SU-DHL-6 (cell line): ENCODE results near the gene GUK1.

Source experiments
- H2AFZ ChIP-seq: fragments of 200-600 bp; sonication (generic); 2 replicates; pipeline ENCODE4 v1.6.1; 2014; ENCODE audit warnings: low read depth, mild to moderate bottlenecking, moderate library complexity, mixed read lengths, antibody characterized with exemption, low read length; ENCODE audit not compliant: severe bottlenecking
- H3F3A ChIP-seq: fragments of 200-600 bp; shearing (Covaris generic); 2 replicates; pipeline ENCODE4 v1.6.0; 2016; ENCODE audit warnings: antibody characterized with exemption, mild to moderate bottlenecking; ENCODE audit not compliant: insufficient read depth
- H3K27ac ChIP-seq: fragments of 200-600 bp; sonication (generic); 2 replicates; pipeline ENCODE4 v1.5.1; 2016; ENCODE audit warnings: low read depth, mild to moderate bottlenecking, low read length, moderate library complexity, mixed read lengths
- H3K27me3 ChIP-seq: fragments of 200-600 bp; sonication (generic), shearing (Covaris generic); 2 replicates; pipeline ENCODE4 v1.6.0; 2014; ENCODE audit warnings: mild to moderate bottlenecking, low read length
- H3K36me3 ChIP-seq: fragments of 200-600 bp; sonication (generic); 2 replicates; pipeline ENCODE4 v1.6.1; 2014; ENCODE audit warnings: mild to moderate bottlenecking, low read length, mixed read lengths
- H3K4me2 ChIP-seq: fragments of 300-600, 200-600 bp; shearing (Covaris generic), sonication (generic); 2 replicates; pipeline ENCODE4 v1.6.0; 2014; ENCODE audit warnings: low read length, low read depth, mild to moderate bottlenecking; ENCODE audit not compliant: poor library complexity, severe bottlenecking
- H3K4me3 ChIP-seq: fragments of 200-600 bp; sonication (generic); 2 replicates; pipeline ENCODE4 v1.5.1; 2014; ENCODE audit warnings: antibody characterized with exemption, low read length, mild to moderate bottlenecking, mixed read lengths; ENCODE audit not compliant: insufficient read depth, poor library complexity, severe bottlenecking
- H3K79me2 ChIP-seq: fragments of 200-600 bp; sonication (generic); 2 replicates; pipeline ENCODE4 v1.6.1; 2014; ENCODE audit warnings: mild to moderate bottlenecking, low read length, moderate library complexity; ENCODE audit not compliant: insufficient read depth
- H3K9ac ChIP-seq: fragments of 200-600 bp; sonication (generic); 2 replicates; pipeline ENCODE4 v1.7.0; 2014; ENCODE audit warnings: mild to moderate bottlenecking, low read length
- H3K9me2 ChIP-seq: fragments of 200-600 bp; sonication (generic); replicated peaks from 2 replicates; pipeline ENCODE4 v1.6.1; 2014; ENCODE audit warnings: low read length; ENCODE audit not compliant: insufficient read depth
- H3K9me3 ChIP-seq: fragments of 200-600 bp; sonication (generic); 2 replicates; pipeline ENCODE4 v1.6.1; 2014; ENCODE audit warnings: low read length, mixed read lengths; ENCODE audit not compliant: insufficient read depth
- H4K20me1 ChIP-seq: fragments of 200-600 bp; sonication (generic); 2 replicates; pipeline ENCODE4 v1.6.1; 2014; ENCODE audit warnings: low read depth, mild to moderate bottlenecking, antibody characterized with exemption, low read length, moderate library complexity, mixed read lengths
- EZH2phosphoT487 ChIP-seq: fragments of 200-600 bp; sonication (generic), shearing (Covaris generic); conservative IDR thresholded peaks from 2 replicates; pipeline ENCODE4 v1.6.1; 2018; ENCODE audit warnings: mild to moderate bottlenecking, antibody characterized with exemption, low read length, moderate library complexity, mixed read lengths
- TF ChIP-seq, protein P1 (sequence below): fragments of 200-600 bp; sonication (generic); IDR thresholded peaks from one replicate; pipeline ENCODE4 v1.5.1; 2017; ENCODE audit warnings: antibody characterized with exemption, mild to moderate bottlenecking, low read length, moderate library complexity; ENCODE audit not compliant: insufficient read depth, poor library complexity, severe bottlenecking

The GUK1 gene

DNA sequence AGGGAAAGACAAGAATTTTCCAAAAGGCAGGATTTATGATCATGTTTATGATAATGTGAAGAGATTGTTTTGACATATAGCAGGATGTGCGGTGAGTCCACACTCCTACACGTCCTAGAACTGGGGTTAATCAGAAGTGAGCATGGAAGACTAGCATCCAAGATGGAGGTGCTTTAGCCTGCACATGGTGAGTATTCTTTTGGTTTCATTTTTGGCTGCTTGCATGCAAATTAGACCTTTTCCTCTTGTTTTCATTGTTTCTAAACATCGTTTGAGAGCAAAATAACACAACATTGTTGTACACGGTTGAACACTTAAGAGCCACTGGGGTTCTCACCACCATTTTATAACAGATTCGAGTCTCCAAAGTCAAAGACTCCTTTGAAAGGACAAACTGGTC, 14.9 kb upstream of the GUK1 start:
- Histone ChIP-seq H3K9ac (no peak overlapping the region), H3K79me2 (no peaks in the 10 kb centered on the region), H3K36me3 (no peaks in the 10 kb centered on the region), H3K27ac (no peak overlapping the region), H3K4me3 (no peak overlapping the region), H2AFZ (no peak overlapping the region), H4K20me1 (no peaks in the 10 kb centered on the region), H3K9me3 (no peaks in the 10 kb centered on the region), H3K9me2 (no peaks in the 10 kb centered on the region), H3F3A (no peaks in the 10 kb centered on the region), H3K27me3 (no peaks in the 10 kb centered on the region), H3K4me2 (no peak overlapping the region)
- TF ChIP-seq, protein P1, sequence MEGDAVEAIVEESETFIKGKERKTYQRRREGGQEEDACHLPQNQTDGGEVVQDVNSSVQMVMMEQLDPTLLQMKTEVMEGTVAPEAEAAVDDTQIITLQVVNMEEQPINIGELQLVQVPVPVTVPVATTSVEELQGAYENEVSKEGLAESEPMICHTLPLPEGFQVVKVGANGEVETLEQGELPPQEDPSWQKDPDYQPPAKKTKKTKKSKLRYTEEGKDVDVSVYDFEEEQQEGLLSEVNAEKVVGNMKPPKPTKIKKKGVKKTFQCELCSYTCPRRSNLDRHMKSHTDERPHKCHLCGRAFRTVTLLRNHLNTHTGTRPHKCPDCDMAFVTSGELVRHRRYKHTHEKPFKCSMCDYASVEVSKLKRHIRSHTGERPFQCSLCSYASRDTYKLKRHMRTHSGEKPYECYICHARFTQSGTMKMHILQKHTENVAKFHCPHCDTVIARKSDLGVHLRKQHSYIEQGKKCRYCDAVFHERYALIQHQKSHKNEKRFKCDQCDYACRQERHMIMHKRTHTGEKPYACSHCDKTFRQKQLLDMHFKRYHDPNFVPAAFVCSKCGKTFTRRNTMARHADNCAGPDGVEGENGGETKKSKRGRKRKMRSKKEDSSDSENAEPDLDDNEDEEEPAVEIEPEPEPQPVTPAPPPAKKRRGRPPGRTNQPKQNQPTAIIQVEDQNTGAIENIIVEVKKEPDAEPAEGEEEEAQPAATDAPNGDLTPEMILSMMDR, result no peak
- no peak for TF ChIP-seq EZH2phosphoT487

DNA sequence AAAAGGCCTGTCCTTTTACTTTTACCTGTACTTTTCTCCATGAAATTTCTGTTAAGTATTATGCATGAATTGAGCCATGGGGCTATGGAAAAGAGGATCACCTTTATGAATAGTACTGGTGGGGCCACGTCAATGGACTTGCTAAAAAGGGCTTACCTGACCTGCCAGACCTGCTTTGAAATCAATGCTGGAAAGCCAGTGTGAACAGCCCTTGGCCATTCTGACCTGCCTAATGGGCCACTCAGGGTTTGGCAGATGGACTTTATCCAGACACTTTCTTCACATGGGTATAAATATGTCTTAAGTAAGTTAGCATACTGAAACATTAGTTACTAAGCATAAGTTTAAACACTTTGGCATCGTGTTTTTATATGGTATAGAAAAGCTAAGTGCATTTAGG, 8.3 kb upstream of the GUK1 start:
- no peaks in the 10 kb centered on the region for H3K36me3 ChIP-seq
- no peak overlapping the region for H3K27ac ChIP-seq
- H4K20me1 ChIP-seq, result no peaks in the 10 kb centered on the region
- H3K9me2 ChIP-seq, result no peaks in the 10 kb centered on the region
- H3K27me3 ChIP-seq, result no peaks in the 10 kb centered on the region
- H3K9ac ChIP-seq, result no peak overlapping the region
- no peaks in the 10 kb centered on the region for H3F3A ChIP-seq
- no peaks in the 10 kb centered on the region for H3K9me3 ChIP-seq
- H3K4me3 ChIP-seq, result no peak overlapping the region
- no peak overlapping the region for H2AFZ ChIP-seq
- H3K4me2 ChIP-seq, result no peak overlapping the region
- TF ChIP-seq, protein P1, result no peak
- TF ChIP-seq EZH2phosphoT487, result no peak
- H3K79me2 ChIP-seq, result no peaks in the 10 kb centered on the region

DNA sequence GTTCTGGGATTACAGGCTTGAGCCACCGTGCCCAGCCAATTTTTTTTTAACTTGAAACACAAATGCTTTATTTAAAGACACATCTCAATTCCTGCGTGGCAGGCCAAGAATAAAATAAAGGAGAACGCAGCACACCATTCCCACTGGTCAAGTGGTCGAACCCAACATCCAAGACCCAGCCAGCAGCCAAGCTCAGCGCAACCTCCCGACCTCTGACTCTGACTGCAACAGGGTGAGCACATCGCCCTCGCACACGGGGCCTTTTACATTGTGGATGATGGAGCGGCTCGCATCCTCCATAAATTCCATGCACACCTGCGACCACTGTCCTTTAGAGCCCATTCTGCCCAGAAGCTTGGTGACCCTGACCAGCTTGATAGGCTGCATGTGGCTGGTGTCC, 5.5 kb upstream of the GUK1 start:
- no peaks in the 10 kb centered on the region for H3K36me3 ChIP-seq
- H3K9me3 ChIP-seq, result no peaks in the 10 kb centered on the region
- no peaks in the 10 kb centered on the region for H3K27me3 ChIP-seq
- no peak overlapping the region for H3K4me3 ChIP-seq
- peaks cover 9% of the 10 kb centered on the region for H3F3A ChIP-seq
- no peaks in the 10 kb centered on the region for H4K20me1 ChIP-seq
- no peaks in the 10 kb centered on the region for H3K79me2 ChIP-seq
- TF ChIP-seq EZH2phosphoT487, result no peak
- TF ChIP-seq, protein P1, result no peak
- H3K27ac ChIP-seq, result no peak overlapping the region
- no peaks in the 10 kb centered on the region for H3K9me2 ChIP-seq
- no peak overlapping the region for H2AFZ ChIP-seq
- H3K4me2 ChIP-seq, result no peak overlapping the region
- no peak overlapping the region for H3K9ac ChIP-seq
